WI38 (cell line): ENCODE measurements around the gene BBOX1.
A peak's percentile ranks its signal among the peaks of the same experiment; 100 is the strongest.
"Not testable (repeated sequence)": the region's sequence is repeated elsewhere in the genome, so short reads cannot be mapped to it uniquely, and the experiment has no call there.

ENCODE experiments used
- H3K4me3 ChIP-seq: 2 replicates; pipeline ENCODE4 v1.5.1; 2011; ENCODE audit warnings: low read depth, mild to moderate bottlenecking, control low read depth, low read length
- TF ChIP-seq, protein P1 (sequence below): IDR thresholded peaks from 2 replicates; pipeline ENCODE4 v1.5.1; 2012; ENCODE audit warnings: low read depth, mild to moderate bottlenecking, control low read depth, low read length

BBOX1 gene, protein sequence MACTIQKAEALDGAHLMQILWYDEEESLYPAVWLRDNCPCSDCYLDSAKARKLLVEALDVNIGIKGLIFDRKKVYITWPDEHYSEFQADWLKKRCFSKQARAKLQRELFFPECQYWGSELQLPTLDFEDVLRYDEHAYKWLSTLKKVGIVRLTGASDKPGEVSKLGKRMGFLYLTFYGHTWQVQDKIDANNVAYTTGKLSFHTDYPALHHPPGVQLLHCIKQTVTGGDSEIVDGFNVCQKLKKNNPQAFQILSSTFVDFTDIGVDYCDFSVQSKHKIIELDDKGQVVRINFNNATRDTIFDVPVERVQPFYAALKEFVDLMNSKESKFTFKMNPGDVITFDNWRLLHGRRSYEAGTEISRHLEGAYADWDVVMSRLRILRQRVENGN

DNA sequence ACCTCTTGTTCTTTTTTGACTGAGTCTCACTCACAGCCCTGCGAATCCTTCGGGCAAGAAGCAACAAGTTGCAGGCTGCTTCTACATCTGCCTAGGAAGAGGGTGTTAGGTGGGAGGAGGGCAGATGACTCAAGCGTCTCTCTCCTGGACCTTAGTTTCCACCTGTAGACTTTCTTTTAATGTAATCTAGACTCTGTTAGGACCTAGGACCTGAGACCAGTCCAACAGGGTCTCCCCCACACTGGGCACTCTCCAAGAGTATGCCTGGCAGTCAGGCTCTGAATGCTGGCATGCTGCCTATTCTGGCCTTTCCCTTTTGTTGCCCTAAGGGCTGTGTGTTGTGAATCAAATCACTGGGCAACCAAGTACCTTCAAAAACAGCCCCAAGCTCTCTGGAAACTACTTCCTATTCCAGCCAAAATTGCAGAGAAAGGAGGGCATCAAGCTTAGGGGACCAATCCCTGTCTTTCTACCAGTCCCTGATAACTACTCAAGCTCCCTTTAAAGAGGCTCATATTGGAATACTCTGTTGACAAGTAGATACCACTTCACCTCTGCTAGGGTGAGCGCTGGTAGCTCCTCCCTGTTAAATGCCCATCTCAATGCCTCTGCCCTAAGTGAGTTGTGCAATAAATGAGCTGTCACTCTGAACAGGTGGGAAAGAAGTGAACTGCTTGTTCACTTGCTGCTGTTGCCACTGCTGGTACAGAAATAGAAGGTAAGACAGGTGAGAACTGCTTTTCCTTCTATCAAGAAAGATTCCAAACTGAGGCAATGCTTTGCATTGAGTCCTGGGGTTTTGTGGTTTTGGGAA is at the start of gene BBOX1:
Gene BBOX1, plus strand, starts transcription at position 514 of the 814 bp plus-strand sequence. CDS start 14,616 bp downstream, outside the sequence.
- TF ChIP-seq, protein P1, sequence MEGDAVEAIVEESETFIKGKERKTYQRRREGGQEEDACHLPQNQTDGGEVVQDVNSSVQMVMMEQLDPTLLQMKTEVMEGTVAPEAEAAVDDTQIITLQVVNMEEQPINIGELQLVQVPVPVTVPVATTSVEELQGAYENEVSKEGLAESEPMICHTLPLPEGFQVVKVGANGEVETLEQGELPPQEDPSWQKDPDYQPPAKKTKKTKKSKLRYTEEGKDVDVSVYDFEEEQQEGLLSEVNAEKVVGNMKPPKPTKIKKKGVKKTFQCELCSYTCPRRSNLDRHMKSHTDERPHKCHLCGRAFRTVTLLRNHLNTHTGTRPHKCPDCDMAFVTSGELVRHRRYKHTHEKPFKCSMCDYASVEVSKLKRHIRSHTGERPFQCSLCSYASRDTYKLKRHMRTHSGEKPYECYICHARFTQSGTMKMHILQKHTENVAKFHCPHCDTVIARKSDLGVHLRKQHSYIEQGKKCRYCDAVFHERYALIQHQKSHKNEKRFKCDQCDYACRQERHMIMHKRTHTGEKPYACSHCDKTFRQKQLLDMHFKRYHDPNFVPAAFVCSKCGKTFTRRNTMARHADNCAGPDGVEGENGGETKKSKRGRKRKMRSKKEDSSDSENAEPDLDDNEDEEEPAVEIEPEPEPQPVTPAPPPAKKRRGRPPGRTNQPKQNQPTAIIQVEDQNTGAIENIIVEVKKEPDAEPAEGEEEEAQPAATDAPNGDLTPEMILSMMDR = no peak
- no peak within 1 kb of the TSS for H3K4me3 ChIP-seq

DNA sequence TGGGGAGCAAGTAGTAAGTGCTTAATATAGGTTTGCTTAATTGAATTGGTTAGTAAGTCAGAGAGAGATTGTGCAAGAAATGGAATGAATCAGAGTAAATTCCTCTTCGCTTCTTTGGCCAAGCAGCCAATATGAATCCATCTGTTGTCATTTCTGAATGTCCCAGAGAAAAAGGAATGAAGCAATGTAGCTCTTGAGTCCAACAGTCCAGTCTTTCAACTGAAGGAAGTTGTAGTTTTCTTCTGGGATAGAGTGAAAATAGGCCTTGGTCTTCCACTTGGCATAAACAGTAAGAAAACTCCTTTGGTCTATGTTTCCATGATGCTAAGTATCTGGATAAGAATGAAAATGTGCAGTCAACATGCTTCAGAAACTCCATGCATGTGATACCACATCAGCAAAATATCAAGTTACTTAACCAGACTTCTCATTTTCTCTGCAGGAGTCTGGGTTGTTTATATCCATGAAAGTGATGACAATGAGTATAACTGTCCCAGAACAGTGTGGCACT is 48.5 kb upstream of the BBOX1 start:
- TF ChIP-seq, protein P1 = no peak
- no peak overlapping the region for H3K4me3 ChIP-seq

DNA sequence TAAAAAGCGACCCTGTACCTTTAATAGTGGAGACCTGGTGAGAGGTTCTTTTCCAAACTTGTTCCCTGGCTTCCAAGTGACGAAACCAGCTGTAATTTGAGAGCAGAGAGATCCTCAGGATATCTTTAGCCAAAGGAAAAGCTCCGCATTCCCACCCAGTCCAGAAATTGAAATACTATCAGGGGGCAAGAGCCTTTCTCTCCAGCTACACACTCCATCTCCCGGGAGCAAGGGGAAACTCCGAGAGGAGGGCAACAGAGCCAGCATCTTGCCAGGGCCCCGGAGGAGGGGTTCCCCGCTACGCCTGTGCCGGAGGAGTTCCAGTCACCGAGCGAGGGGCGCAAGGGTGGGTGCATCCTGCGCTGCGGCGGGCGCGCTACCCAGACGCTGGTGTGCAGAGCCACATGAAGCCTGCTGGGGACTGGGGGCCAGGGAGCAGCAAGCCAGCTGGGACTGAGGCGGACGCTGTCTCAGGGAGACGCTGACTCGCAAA is 46.6 kb upstream of the BBOX1 start, which contains the start of gene FIBIN:
Gene FIBIN, plus strand, starts transcription at position 148 of the 493 bp plus-strand sequence. CDS start 415 bp downstream, outside the sequence.
- TF ChIP-seq, protein P1 = no peak
- H3K4me3 ChIP-seq = peak within 1 kb of the TSS; percentile 76

DNA sequence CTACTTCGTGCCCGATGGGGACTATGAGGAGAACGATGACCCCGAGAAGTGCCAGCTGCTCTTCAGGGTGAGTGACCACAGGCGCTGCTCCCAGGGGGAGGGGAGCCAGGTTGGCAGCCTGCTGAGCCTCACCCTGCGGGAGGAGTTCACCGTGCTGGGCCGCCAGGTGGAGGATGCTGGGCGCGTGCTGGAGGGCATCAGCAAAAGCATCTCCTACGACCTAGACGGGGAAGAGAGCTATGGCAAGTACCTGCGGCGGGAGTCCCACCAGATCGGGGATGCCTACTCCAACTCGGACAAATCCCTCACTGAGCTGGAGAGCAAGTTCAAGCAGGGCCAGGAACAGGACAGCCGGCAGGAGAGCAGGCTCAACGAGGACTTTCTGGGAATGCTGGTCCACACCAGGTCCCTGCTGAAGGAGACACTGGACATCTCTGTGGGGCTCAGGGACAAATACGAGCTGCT is 46.0 kb upstream of the BBOX1 start:
- TF ChIP-seq, protein P1 = no peak
- H3K4me3 ChIP-seq = peak overlapping the region; percentile 76

DNA sequence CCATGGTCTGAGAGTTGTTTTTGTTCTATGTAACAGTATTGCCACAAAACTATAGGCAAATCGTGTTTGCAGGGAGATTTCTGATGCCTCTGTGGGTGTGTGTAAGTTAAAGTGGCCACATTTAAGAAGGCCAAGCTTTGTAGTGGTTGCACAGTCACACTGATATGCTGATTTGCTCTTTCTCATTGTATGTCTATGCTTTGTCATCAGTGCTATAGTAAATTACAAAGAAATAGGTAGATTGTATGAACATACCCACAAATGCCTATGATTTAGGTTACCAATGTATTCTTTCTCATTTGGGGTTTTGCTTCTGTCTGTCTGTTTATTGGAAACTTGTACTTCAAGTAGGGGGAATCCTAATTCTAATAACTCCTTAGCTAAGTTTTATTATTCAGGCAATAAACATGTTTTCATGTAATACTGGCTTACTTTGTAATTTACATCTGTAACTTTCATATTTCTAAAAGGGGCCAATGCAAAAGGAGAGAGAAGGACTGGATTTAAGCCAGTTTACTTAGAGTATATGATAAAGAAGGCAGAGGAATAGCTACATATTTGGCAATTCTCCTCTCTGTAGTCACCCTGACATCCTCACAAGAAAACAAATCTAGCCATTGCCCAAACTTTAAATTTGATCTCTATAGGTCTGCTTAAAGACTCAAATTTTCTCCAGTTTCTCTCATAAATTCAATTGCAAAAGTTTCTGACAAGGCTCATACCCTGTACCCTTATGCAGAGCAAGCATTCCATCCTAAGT is 44.7 kb upstream of the BBOX1 start:
- TF ChIP-seq, protein P1 = no peak
- H3K4me3 ChIP-seq = peak overlapping the region; percentile 76

DNA sequence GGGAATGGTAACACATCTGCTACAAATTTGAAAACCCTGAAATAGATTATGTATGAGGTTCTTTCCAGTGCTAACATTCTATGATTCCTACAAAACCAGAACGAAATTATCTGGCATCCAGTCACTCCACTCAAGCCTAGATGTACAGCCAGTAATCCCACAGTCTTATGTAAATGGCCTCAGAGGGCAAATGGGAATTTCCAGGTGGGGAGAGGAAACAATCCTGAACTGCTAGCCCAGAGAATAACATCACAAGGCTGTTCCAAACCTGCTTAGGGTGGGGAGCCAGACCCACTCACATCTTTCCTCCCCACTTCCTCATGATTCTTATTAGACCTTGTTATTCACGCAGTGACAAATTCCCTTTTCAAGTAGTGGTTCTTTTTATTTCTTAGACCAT is 43.2 kb upstream of the BBOX1 start:
- TF ChIP-seq, protein P1 = no peak

DNA sequence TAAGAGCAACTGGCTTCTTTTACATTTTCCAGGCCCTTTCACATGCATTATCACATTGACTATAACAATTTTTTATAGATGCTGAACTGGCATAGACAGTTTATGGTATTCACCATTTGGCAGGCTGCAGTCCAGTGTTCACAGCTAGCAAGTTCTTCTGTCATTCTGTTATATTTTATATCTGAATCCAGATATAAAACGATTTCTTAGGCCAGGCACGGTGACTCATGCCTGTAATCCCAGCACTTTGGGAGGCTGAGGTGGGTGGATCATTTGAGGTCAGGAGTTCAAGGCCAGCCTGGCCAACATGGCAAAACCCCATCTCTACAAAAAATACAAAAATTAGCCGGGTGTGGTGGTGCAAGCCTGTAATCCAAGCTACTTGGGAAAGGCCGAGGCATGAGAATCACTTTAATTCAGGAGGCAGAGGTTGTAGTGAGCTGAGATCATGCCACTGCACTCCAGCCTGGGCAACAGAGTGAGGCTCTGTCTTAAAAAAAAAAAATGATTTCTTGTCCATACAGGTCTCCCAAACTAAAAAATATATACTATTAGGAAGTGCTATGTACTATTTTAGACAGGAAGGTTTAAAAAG is 39.4 kb upstream of the BBOX1 start:
- not testable (repeated sequence) for H3K4me3 ChIP-seq

More for the DNA sequence above, 43.2 kb upstream of the BBOX1 start:
- no peak overlapping the region for H3K4me3 ChIP-seq
